Esophagus squamous epithelium (tissue), 4 donors: ENCODE data around the gene MARCHF9.

Source experiments
- CTCF ChIP-seq, 6 experiments: fragments of 450-650 bp in 4 of 6; fragments of 200-600 bp in 2 of 6; sonication (generic) in 2 of 6; IDR thresholded peaks; one replicate each; pipeline ENCODE4 v1.5.1; 2016 to 2019; ENCODE audit warnings: antibody characterized with exemption in 6 of 6, mild to moderate bottlenecking in 4 of 6, moderate library complexity in 4 of 6
- POLR2A ChIP-seq, 4 donors: fragments of 450-650 bp; IDR thresholded peaks; one replicate each; pipeline ENCODE4 v1.6.1; 2017; ENCODE audit warnings: antibody characterized with exemption in 4 of 4, mild to moderate bottlenecking in 4 of 4, moderate library complexity in 3 of 4

DNA sequence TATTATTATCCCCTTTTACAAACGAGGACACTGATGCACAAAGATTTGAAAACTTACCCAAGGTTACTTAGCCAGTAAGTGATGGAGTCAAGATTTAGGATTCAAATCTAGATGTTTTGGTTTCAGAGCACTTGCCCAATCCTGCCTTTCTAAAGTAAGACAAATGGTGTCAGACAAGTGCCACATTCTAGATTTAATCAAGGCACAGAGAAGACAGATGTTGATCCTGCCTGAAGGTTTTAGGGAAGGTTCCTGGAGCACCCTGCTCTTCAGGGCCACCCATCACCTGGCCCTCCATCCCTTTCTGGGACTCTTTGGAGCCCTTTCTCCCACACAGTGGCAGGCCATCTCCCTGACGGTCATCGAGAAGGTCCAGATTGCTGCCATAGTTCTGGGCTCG lies 2.9 kb downstream of the MARCHF9 start:
- TF ChIP-seq CTCF (IDR thresholded peaks at IDR 0.05) = no peak
- TF ChIP-seq POLR2A (IDR thresholded peaks at IDR 0.05) = no peak
